K562 (cell line): ENCODE results near the gene CC2D2B. TPM values are rescaled to one million over a fixed set of nuclear protein-coding genes. Genes with fewer than 3 reads are reported as not detected.

Experiments used
- ATAC-seq: fragments of 200-7000 bp; cut with Tn5 transposase; 3 replicates; pipeline ENCODE4 v1.9.1; 2020; ENCODE audit warnings: moderate library complexity
- BruUV-seq: library from RNA; stranded (reverse); fragments of 400-500 nt; replicated peaks from 2 replicates; lab custom pipeline; 2021; lab: Mats Ljungman, UMichigan
- CTCF ChIA-PET: fragments of 300-600 bp; formaldehyde crosslinking; extraction: SDS; loops from one replicate; lab custom pipeline; 2021; ENCODE audit warnings: low intra/inter-chr PET ratio; lab: Yijun Ruan, JAX
- POLR2A ChIA-PET: fragments of 300-600, 350-650 bp; sonication (Branson Sonifier 250); formaldehyde crosslinking; extraction: SDS; loops from one replicate; lab custom pipeline; 2021; ENCODE audit warnings: antibody characterized with exemption, inconsistent platforms; lab: Yijun Ruan, JAX
- DNase-seq, 4 experiments: peaks; one replicate each; pipeline versions ENCODE4 v3.0.0 to v3.0.0-alpha.2; 2011 to 2018; ENCODE audit warnings: low spot score in 3 of 4, mixed read lengths in 3 of 4; ENCODE audit errors: extremely low read depth in 1 of 4
- FAIRE-seq: peaks from 2 replicates; lab custom pipeline; 2011; peaks lifted over from hg19 to GRCh38; lab: Jason Lieb, UNC
- H2AFZ ChIP-seq: 2 replicates; pipeline ENCODE4 v1.6.0; 2011; ENCODE audit warnings: low read depth, low read length, control low read depth, inconsistent platforms
- H3K27ac ChIP-seq: fragments of 200-600 bp; 3 replicates; pipeline ENCODE4 v1.8.0; 2011; ENCODE audit warnings: low read depth, mild to moderate bottlenecking, control low read depth, inconsistent platforms, low read length, moderate library complexity, mixed read lengths; ENCODE audit errors: extremely low read depth
- H3K27me3 ChIP-seq, 2 experiments: fragments of 300-600 bp in 1 of 2; 2 replicates in 1 of 2; 3 replicates in 1 of 2; pipeline versions ENCODE4 v1.6.0 to v1.8.0; 2011; ENCODE audit warnings: inconsistent platforms in 2 of 2, low read length in 2 of 2, mild to moderate bottlenecking in 1 of 2, mixed read lengths in 1 of 2, moderate library complexity in 1 of 2; ENCODE audit not compliant: control insufficient read depth in 2 of 2, insufficient read depth in 2 of 2
- H3K36me3 ChIP-seq: fragments of 300-600 bp; 3 replicates; pipeline ENCODE4 v1.8.0; 2011; ENCODE audit warnings: mild to moderate bottlenecking, low read length, inconsistent platforms; ENCODE audit not compliant: control insufficient read depth, insufficient read depth
- H3K4me1 ChIP-seq, 2 experiments: fragments of 200-600 bp in 1 of 2; replicated peaks in 1 of 2; 2 replicates in 1 of 2; 3 replicates in 1 of 2; pipeline versions ENCODE4 v1.5.1 to v1.8.0; 2011; ENCODE audit warnings: inconsistent platforms in 2 of 2, low read length in 2 of 2, mild to moderate bottlenecking in 1 of 2, mixed read lengths in 1 of 2, moderate library complexity in 1 of 2; ENCODE audit not compliant: control insufficient read depth in 2 of 2, insufficient read depth in 2 of 2
- H3K4me2 ChIP-seq: 2 replicates; pipeline ENCODE4 v1.6.1; 2011; ENCODE audit warnings: low read length, control low read depth, inconsistent platforms, mixed read lengths; ENCODE audit not compliant: insufficient read depth
- H3K4me3 ChIP-seq: fragments of 200-600 bp; sonication (generic), shearing (Covaris generic); 2 replicates; pipeline ENCODE4 v1.5.1; 2016; ENCODE audit warnings: control low read depth, inconsistent platforms
- H3K79me2 ChIP-seq: fragments of 200-600 bp; 3 replicates; pipeline ENCODE4 v1.8.0; 2011; ENCODE audit warnings: low read length, inconsistent platforms; ENCODE audit not compliant: control insufficient read depth, insufficient read depth
- H3K9ac ChIP-seq, 2 experiments: 2 replicates each; pipeline versions ENCODE4 v1.6.0 to v1.6.1; 2011; ENCODE audit warnings: low read depth in 2 of 2, low read length in 2 of 2, control low read depth in 1 of 2, inconsistent platforms in 1 of 2, mild to moderate bottlenecking in 1 of 2, mixed read lengths in 1 of 2; ENCODE audit not compliant: insufficient read depth in 1 of 2
- H3K9me1 ChIP-seq: one replicate; pipeline ENCODE4 v1.6.0; 2011; ENCODE audit warnings: inconsistent platforms, mild to moderate bottlenecking, low read length, moderate library complexity; ENCODE audit not compliant: control insufficient read depth, insufficient read depth
- H3K9me3 ChIP-seq: replicated peaks from 2 replicates; pipeline ENCODE4 v1.5.1; 2011; ENCODE audit warnings: low read depth, low read length, inconsistent platforms; ENCODE audit not compliant: control insufficient read depth, insufficient read depth
- H4K20me1 ChIP-seq: replicated peaks from 2 replicates; pipeline ENCODE4 v1.6.1; 2011; ENCODE audit warnings: low read length, inconsistent platforms, mixed read lengths; ENCODE audit not compliant: control insufficient read depth, insufficient read depth
- BMI1 ChIP-seq: fragments of 150-350 bp; IDR thresholded peaks from 2 replicates; pipeline ENCODE4 v1.6.1; 2014; ENCODE audit warnings: low read length
- NFIC ChIP-seq: fragments of 450-650 bp; IDR thresholded peaks from 2 replicates; pipeline ENCODE4 v1.6.1; 2017; ENCODE audit warnings: mild to moderate bottlenecking, inconsistent platforms
- NFIX ChIP-seq: fragments of 250-450 bp; sonication (Bioruptor Pico); IDR thresholded peaks from 2 replicates; pipeline ENCODE4 v1.4.0; 2020; ENCODE audit warnings: low read depth, mild to moderate bottlenecking, moderate library complexity
- PRMT5 ChIP-seq: sonication (generic); formaldehyde crosslinking; IDR thresholded peaks from 2 replicates; pipeline ENCODE4 v1.5.0; 2020; ENCODE audit warnings: missing genetic modification reagents
- ZNF57 ChIP-seq: fragments of 450-650 bp; formaldehyde crosslinking; IDR thresholded peaks from 2 replicates; pipeline ENCODE4 v1.4.0; 2020; ENCODE audit warnings: mild to moderate bottlenecking, moderate library complexity
- WGBS: fragments of 100-300 bp; shearing (Covaris generic); methylation state at CpG from one replicate; pipeline ENCODE4 v1.1.6; 2016; ENCODE audit warnings: low coverage, mixed read lengths; ENCODE audit not compliant: insufficient coverage; ENCODE audit errors: missing lambda C conversion rate; 5-methylcytosine and 5-hydroxymethylcytosine counted together
- in situ Hi-C: fragments of 300-500 bp; cut with MboI; formaldehyde crosslinking; loops from 4 replicates; pipeline ENCODE4 v1.15.0; 2018; ENCODE audit warnings: inconsistent platforms, mixed read lengths
- intact Hi-C: fragments of 100-400 bp; cut with micrococcal nuclease; formaldehyde crosslinking; loops from 2 replicates; pipeline ENCODE4 v1.14.2; 2022
- polyA plus RNA-seq, 8 experiments: library from polyadenylated mRNA; depleted of rRNA in 4 of 8; stranded (reverse) in 5 of 8; unstranded in 3 of 8; fragments of >200 nt; fragmentation: Nextera tagmentation in 2 of 8; fragmentation: Illumina TruSeq in 1 of 8; extraction: Ambion mirVana in 2 of 8; extraction: Trizol in 1 of 8; gene quantifications; 2 replicates each; pipeline versions ENCODE4 v1.2.1 to v1.2.3, GENCODE V29; 2011 to 2014; ENCODE audit warnings: inconsistent platforms in 1 of 8, missing spikeins in 1 of 8
- total RNA-seq, 7 experiments: library from RNA; depleted of rRNA in 6 of 7; stranded (reverse); fragments of >200 nt in 6 of 7; fragmentation: Illumina TruSeq in 2 of 7; extraction: Trizol in 2 of 7; gene quantifications; 2 replicates each; pipeline versions ENCODE4 v1.2.1 to v1.2.3, GENCODE V29; 2011 to 2021; ENCODE audit warnings: low replicate concordance in 1 of 7
- TF ChIP-seq, protein P1 (sequence below): fragments of 450-650 bp; IDR thresholded peaks from 2 replicates; pipeline ENCODE4 v1.6.1; 2016; ENCODE audit warnings: mild to moderate bottlenecking, moderate library complexity

The CC2D2B gene
- total and polyA plus RNA-seq, 9 of the 15 experiments (the other 6 are each of a cell fraction or from before 2014, with no cell fraction given) = 0.10 to 0.34 (median 0.20) TPM; not detected in 5

DNA sequence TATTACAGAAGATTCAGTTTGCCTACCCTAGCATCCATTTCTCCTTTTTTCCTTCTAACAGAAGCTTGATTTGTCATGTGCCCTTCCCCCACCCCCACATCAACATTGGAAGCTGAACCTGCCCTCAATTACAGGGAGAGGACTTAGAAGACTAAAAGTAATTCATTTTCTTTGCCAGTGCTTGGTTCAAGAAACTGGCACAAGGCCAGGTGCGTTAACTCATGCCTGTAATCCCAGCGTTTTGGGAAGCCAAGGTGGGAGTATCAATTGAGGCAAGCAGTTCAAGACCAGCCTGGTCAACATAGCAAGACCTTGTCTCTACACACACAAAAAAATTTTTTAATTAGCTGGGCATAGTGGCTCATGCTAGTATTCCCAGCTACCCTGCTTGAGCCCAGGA is 168.2 kb downstream of the CC2D2B start:
- Histone ChIP-seq H3K79me2 (no peaks in the 10 kb centered on the region), H3K27ac (no peak overlapping the region)
- BruUV-seq = no TSS peak
- no peak for DNase-seq
- WGBS = 27% methylated on average over 2 of the region's 2 CpGs
- TF ChIP-seq NFIX (peak; percentile 46; the same call in 1 of the 2 replicates), BMI1 (no peak), NFIC (peak; percentile 89), PRMT5 (CRISPR knock-in tag) (no peak), ZNF57 (CRISPR knock-in tag) (no peak)
- TF ChIP-seq, protein P1, sequence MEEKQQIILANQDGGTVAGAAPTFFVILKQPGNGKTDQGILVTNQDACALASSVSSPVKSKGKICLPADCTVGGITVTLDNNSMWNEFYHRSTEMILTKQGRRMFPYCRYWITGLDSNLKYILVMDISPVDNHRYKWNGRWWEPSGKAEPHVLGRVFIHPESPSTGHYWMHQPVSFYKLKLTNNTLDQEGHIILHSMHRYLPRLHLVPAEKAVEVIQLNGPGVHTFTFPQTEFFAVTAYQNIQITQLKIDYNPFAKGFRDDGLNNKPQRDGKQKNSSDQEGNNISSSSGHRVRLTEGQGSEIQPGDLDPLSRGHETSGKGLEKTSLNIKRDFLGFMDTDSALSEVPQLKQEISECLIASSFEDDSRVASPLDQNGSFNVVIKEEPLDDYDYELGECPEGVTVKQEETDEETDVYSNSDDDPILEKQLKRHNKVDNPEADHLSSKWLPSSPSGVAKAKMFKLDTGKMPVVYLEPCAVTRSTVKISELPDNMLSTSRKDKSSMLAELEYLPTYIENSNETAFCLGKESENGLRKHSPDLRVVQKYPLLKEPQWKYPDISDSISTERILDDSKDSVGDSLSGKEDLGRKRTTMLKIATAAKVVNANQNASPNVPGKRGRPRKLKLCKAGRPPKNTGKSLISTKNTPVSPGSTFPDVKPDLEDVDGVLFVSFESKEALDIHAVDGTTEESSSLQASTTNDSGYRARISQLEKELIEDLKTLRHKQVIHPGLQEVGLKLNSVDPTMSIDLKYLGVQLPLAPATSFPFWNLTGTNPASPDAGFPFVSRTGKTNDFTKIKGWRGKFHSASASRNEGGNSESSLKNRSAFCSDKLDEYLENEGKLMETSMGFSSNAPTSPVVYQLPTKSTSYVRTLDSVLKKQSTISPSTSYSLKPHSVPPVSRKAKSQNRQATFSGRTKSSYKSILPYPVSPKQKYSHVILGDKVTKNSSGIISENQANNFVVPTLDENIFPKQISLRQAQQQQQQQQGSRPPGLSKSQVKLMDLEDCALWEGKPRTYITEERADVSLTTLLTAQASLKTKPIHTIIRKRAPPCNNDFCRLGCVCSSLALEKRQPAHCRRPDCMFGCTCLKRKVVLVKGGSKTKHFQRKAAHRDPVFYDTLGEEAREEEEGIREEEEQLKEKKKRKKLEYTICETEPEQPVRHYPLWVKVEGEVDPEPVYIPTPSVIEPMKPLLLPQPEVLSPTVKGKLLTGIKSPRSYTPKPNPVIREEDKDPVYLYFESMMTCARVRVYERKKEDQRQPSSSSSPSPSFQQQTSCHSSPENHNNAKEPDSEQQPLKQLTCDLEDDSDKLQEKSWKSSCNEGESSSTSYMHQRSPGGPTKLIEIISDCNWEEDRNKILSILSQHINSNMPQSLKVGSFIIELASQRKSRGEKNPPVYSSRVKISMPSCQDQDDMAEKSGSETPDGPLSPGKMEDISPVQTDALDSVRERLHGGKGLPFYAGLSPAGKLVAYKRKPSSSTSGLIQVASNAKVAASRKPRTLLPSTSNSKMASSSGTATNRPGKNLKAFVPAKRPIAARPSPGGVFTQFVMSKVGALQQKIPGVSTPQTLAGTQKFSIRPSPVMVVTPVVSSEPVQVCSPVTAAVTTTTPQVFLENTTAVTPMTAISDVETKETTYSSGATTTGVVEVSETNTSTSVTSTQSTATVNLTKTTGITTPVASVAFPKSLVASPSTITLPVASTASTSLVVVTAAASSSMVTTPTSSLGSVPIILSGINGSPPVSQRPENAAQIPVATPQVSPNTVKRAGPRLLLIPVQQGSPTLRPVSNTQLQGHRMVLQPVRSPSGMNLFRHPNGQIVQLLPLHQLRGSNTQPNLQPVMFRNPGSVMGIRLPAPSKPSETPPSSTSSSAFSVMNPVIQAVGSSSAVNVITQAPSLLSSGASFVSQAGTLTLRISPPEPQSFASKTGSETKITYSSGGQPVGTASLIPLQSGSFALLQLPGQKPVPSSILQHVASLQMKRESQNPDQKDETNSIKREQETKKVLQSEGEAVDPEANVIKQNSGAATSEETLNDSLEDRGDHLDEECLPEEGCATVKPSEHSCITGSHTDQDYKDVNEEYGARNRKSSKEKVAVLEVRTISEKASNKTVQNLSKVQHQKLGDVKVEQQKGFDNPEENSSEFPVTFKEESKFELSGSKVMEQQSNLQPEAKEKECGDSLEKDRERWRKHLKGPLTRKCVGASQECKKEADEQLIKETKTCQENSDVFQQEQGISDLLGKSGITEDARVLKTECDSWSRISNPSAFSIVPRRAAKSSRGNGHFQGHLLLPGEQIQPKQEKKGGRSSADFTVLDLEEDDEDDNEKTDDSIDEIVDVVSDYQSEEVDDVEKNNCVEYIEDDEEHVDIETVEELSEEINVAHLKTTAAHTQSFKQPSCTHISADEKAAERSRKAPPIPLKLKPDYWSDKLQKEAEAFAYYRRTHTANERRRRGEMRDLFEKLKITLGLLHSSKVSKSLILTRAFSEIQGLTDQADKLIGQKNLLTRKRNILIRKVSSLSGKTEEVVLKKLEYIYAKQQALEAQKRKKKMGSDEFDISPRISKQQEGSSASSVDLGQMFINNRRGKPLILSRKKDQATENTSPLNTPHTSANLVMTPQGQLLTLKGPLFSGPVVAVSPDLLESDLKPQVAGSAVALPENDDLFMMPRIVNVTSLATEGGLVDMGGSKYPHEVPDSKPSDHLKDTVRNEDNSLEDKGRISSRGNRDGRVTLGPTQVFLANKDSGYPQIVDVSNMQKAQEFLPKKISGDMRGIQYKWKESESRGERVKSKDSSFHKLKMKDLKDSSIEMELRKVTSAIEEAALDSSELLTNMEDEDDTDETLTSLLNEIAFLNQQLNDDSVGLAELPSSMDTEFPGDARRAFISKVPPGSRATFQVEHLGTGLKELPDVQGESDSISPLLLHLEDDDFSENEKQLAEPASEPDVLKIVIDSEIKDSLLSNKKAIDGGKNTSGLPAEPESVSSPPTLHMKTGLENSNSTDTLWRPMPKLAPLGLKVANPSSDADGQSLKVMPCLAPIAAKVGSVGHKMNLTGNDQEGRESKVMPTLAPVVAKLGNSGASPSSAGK = no peak
- TF ChIP-seq, all 486 proteins: peak for 2
- H3K36me3 ChIP-seq = no peaks in the 10 kb centered on the region
- intact Hi-C loops (no loop called here), in situ Hi-C loops (no loop called here)
- H3K4me1 ChIP-seq = peaks cover 8 to 34% of the 10 kb centered on the region in 2 experiments; a peak in 4 of 5 replicates
- no peak for ATAC-seq
- ChIA-PET POLR2A (interaction anchor here (0.6 to 1.8 kb wide), 4 partner anchors 10 to 61 kb away, joined by 3 to 7 read pairs (median 5); partner anchors contain the start of gene ZNF518A), CTCF (no interaction called here)
- no peak overlapping the region for H3K4me3 ChIP-seq
- H3K9me3 ChIP-seq = no peaks in the 10 kb centered on the region
- no peaks in the 10 kb centered on the region for H3K27me3 ChIP-seq
- H3K9me1 ChIP-seq = peaks cover 3% of the 10 kb centered on the region
- no peak overlapping the region for H2AFZ ChIP-seq
- no peak for FAIRE-seq
- no peak overlapping the region for H3K4me2 ChIP-seq
- no peaks in the 10 kb centered on the region for H4K20me1 ChIP-seq
- no peak overlapping the region for H3K9ac ChIP-seq
